Activated CD4-positive, alpha-beta T cell treated with anti-CD3 and anti-CD28 coated beads for 36 hours (primary cell): ENCODE measurements around the gene MAPK10. TPM values are rescaled to one million over a fixed set of nuclear protein-coding genes. Genes with fewer than 3 reads are reported as not detected.

Experiments used
- total RNA-seq, 2 experiments: library from RNA; stranded (reverse); gene quantifications; one replicate each; pipeline ENCODE4 v1.2.3, GENCODE V29; 2021

MAPK10 gene
- total RNA-seq, 2 experiments from 2014 or later = 0.19 TPM; not detected in 1

Other genes with a start within 250 kb of the MAPK10 start
- 1 to 10 TPM; 1.4 to 1.5 TPM for gene PTPN13, start 234.3 kb upstream of the MAPK10 start, total RNA-seq